CD14-positive monocyte (primary cell): ENCODE data around the gene SFTPD. TPM values are rescaled to one million over a fixed set of nuclear protein-coding genes. Genes with fewer than 3 reads are reported as not detected.
"Not testable (repeated sequence)": the region's sequence is repeated elsewhere in the genome, so short reads cannot be mapped to it uniquely, and the experiment has no call there.

Source experiments
- DNase-seq, 3 donors: peaks; one replicate each; pipeline ENCODE4 v3.0.0-alpha.2; 2011 to 2022
- H2AFZ ChIP-seq: 2 replicates; pipeline ENCODE4 v1.6.0; 2012; ENCODE audit warnings: mild to moderate bottlenecking, low read depth, low read length, inconsistent platforms; ENCODE audit not compliant: insufficient read depth, poor library complexity, severe bottlenecking
- H3K27ac ChIP-seq, 2 donors: 1 replicate in 1 of 2; 2 replicates in 1 of 2; pipeline ENCODE4 v1.5.1; 2012 to 2013; ENCODE audit warnings: low read length in 2 of 2, control low read depth in 1 of 2, inconsistent platforms in 1 of 2, low read depth in 1 of 2, mild to moderate bottlenecking in 1 of 2
- H3K27me3 ChIP-seq, 2 donors: one replicate each; pipeline versions ENCODE4 v1.6.0 to v1.6.1; 2011 to 2013; ENCODE audit warnings: low read length in 2 of 2; ENCODE audit not compliant: control insufficient read depth in 2 of 2, insufficient read depth in 2 of 2
- H3K36me3 ChIP-seq, 2 donors: replicated peaks in 1 of 2; 1 replicate in 1 of 2; 2 replicates in 1 of 2; pipeline versions ENCODE4 v1.5.1 to v1.6.1; 2012 to 2013; ENCODE audit warnings: low read length in 2 of 2, control low read depth in 1 of 2, inconsistent platforms in 1 of 2, mild to moderate bottlenecking in 1 of 2; ENCODE audit not compliant: insufficient read depth in 2 of 2, control insufficient read depth in 1 of 2
- H3K4me1 ChIP-seq, 2 donors: 1 replicate in 1 of 2; 2 replicates in 1 of 2; pipeline versions ENCODE4 v1.5.1 to v1.6.1; 2012 to 2013; ENCODE audit warnings: low read length in 2 of 2, control low read depth in 1 of 2, inconsistent platforms in 1 of 2, mild to moderate bottlenecking in 1 of 2, moderate library complexity in 1 of 2; ENCODE audit not compliant: insufficient read depth in 2 of 2, control insufficient read depth in 1 of 2
- H3K4me2 ChIP-seq: replicated peaks from 2 replicates; pipeline ENCODE3; 2012; ENCODE audit warnings: low read length, moderate library complexity, mild to moderate bottlenecking; ENCODE audit not compliant: poor library complexity, severe bottlenecking; ENCODE audit errors: extremely low read depth
- H3K4me3 ChIP-seq, 3 experiments: fragments of 200-600 bp in 1 of 3; sonication (generic) in 1 of 3; replicated peaks in 1 of 3; 1 replicate in 2 of 3; 2 replicates in 1 of 3; pipeline ENCODE4 v1.5.1; 2011 to 2013; ENCODE audit warnings: low read length in 3 of 3, mild to moderate bottlenecking in 3 of 3, control low read depth in 2 of 3, low read depth in 2 of 3, inconsistent platforms in 1 of 3, moderate library complexity in 1 of 3
- H3K79me2 ChIP-seq: 2 replicates; pipeline ENCODE4 v1.6.0; 2012; ENCODE audit warnings: mild to moderate bottlenecking, control low read depth, inconsistent platforms, low read length, moderate library complexity; ENCODE audit not compliant: insufficient read depth
- H3K9ac ChIP-seq: 2 replicates; pipeline ENCODE4 v1.6.0; 2017; ENCODE audit warnings: low read length, mild to moderate bottlenecking; ENCODE audit not compliant: insufficient read depth, poor library complexity, severe bottlenecking
- H3K9me3 ChIP-seq, 2 donors: replicated peaks in 1 of 2; 1 replicate in 1 of 2; 2 replicates in 1 of 2; pipeline versions ENCODE4 v1.5.1 to v1.6.1; 2012 to 2013; ENCODE audit warnings: low read length in 2 of 2, control low read depth in 1 of 2; ENCODE audit not compliant: control insufficient read depth in 1 of 2, insufficient read depth in 1 of 2
- H4K20me1 ChIP-seq: 2 replicates; pipeline ENCODE4 v1.6.0; 2012; ENCODE audit warnings: mild to moderate bottlenecking, low read length, control low read depth, moderate library complexity; ENCODE audit not compliant: insufficient read depth
- H3K27ac Mint-ChIP-seq, 7 donors: one replicate each; pipeline ENCODE4 v1.8.0; 2020; ENCODE audit warnings: mild to moderate bottlenecking in 7 of 7, mixed read lengths in 7 of 7, moderate library complexity in 6 of 7, inconsistent platforms in 2 of 7
- H3K27me3 Mint-ChIP-seq, 3 donors: one replicate each; pipeline ENCODE4 v1.8.0; 2021 to 2022; ENCODE audit warnings: low read depth in 3 of 3, mild to moderate bottlenecking in 3 of 3, mixed read lengths in 3 of 3, moderate library complexity in 3 of 3, inconsistent platforms in 1 of 3
- H3K36me3 Mint-ChIP-seq, 2 donors: one replicate each; pipeline ENCODE4 v1.8.0; 2020; ENCODE audit warnings: mixed read lengths in 2 of 2, inconsistent platforms in 1 of 2, mild to moderate bottlenecking in 1 of 2
- H3K4me1 Mint-ChIP-seq: one replicate; pipeline ENCODE4 v1.8.0; 2020; ENCODE audit warnings: mild to moderate bottlenecking, mixed read lengths
- H3K4me3 Mint-ChIP-seq, 2 donors: one replicate each; pipeline ENCODE4 v1.8.0; 2020; ENCODE audit warnings: mild to moderate bottlenecking in 2 of 2, mixed read lengths in 2 of 2, moderate library complexity in 1 of 2
- H3K9me3 Mint-ChIP-seq, 7 donors: one replicate each; pipeline ENCODE4 v1.8.0; 2020 to 2022; ENCODE audit warnings: mixed read lengths in 7 of 7, mild to moderate bottlenecking in 6 of 7, moderate library complexity in 6 of 7, inconsistent platforms in 2 of 7
- WGBS: methylation state at CpG from one replicate; pipeline ENCODE4 v1.1.5; 2013; ENCODE audit warnings: missing lambda C conversion rate; ENCODE audit not compliant: insufficient coverage; 5-methylcytosine and 5-hydroxymethylcytosine counted together
- intact Hi-C, 2 donors: fragments of 100-400 bp; cut with micrococcal nuclease; formaldehyde crosslinking; loops; one replicate each; pipeline versions ENCODE4 v1.15.0 to v1.15.1; 2023
- polyA plus RNA-seq, 3 donors: library from polyadenylated mRNA; depleted of rRNA in 1 of 3; unstranded in 2 of 3; stranded (reverse) in 1 of 3; fragments of 300-500 nt in 2 of 3; fragments of >200 nt in 1 of 3; fragmentation: Illumina TruSeq in 2 of 3; gene quantifications; 1 replicate in 2 of 3; 2 replicates in 1 of 3; pipeline ENCODE4 v1.2.3, GENCODE V29; 2012 to 2021
- TF ChIP-seq, protein P1 (sequence below): fragments of 200-600 bp; IDR thresholded peaks from one replicate; pipeline ENCODE4 v1.8.0; 2022; ENCODE audit warnings: antibody characterized with exemption, mild to moderate bottlenecking

Gene SFTPD
- polyA plus RNA-seq, 3 donors = 0.84 to 1.4 (median 1.2) TPM

- H3K4me3 ChIP-seq = no peak overlapping the region
Observed at GRCh38 chr10:79898597-79899325, 50.1 kb downstream of the SFTPD start.

DNA sequence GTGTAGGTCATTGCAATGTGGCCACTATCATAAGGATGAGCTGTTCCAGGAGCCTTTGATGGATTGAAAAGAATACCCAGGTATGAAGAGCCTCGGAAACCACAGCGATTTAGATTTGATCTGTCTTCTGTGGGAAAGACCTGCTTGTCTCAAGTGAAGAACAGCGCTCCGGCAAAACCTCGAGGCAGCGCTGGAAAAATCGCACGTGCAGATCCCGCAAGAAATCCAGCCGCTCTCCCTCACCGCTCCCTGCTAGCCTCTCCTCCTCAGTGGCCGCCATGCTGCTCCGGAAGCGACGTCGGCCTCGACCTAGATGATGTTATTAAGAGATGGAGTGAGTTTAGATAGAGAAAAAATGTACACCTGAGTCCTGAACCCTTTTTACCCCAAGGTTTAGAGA is 56.0 kb downstream of the SFTPD start:
- H3K27me3 ChIP-seq, H3K27ac ChIP-seq, H3K36me3 Mint-ChIP-seq, H3K79me2 ChIP-seq, H3K4me3 ChIP-seq, H3K4me2 ChIP-seq, H3K36me3 ChIP-seq, H3K9me3 Mint-ChIP-seq, DNase-seq, H4K20me1 ChIP-seq, H3K4me3 Mint-ChIP-seq, H3K27ac Mint-ChIP-seq, H3K4me1 Mint-ChIP-seq, H2AFZ ChIP-seq, H3K9me3 ChIP-seq, H3K9ac ChIP-seq, intact Hi-C loops, H3K27me3 Mint-ChIP-seq, H3K4me1 ChIP-seq: not testable (repeated sequence)
- 98% methylated on average over 9 of the region's 17 CpGs for WGBS

More at GRCh38 chr10:79898597-79899325, 50.1 kb downstream of the SFTPD start:
- Histone ChIP-seq H3K36me3 (no peaks in the 10 kb centered on the region), H3K4me1 (no peaks in the 10 kb centered on the region), H4K20me1 (no peaks in the 10 kb centered on the region), H3K9ac (no peak overlapping the region), H2AFZ (no peak overlapping the region), H3K9me3 (no peaks in the 10 kb centered on the region), H3K79me2 (no peaks in the 10 kb centered on the region), H3K27ac (no peak overlapping the region), H3K4me2 (no peak overlapping the region), H3K27me3 (peaks cover 2 to 7% of the 10 kb centered on the region in 2 donors)
- TF ChIP-seq, protein P1, sequence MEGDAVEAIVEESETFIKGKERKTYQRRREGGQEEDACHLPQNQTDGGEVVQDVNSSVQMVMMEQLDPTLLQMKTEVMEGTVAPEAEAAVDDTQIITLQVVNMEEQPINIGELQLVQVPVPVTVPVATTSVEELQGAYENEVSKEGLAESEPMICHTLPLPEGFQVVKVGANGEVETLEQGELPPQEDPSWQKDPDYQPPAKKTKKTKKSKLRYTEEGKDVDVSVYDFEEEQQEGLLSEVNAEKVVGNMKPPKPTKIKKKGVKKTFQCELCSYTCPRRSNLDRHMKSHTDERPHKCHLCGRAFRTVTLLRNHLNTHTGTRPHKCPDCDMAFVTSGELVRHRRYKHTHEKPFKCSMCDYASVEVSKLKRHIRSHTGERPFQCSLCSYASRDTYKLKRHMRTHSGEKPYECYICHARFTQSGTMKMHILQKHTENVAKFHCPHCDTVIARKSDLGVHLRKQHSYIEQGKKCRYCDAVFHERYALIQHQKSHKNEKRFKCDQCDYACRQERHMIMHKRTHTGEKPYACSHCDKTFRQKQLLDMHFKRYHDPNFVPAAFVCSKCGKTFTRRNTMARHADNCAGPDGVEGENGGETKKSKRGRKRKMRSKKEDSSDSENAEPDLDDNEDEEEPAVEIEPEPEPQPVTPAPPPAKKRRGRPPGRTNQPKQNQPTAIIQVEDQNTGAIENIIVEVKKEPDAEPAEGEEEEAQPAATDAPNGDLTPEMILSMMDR = no peak
- Mint-ChIP-seq H3K9me3 (peaks cover 0 to 5% (median 0%) of the 10 kb centered on the region in 7 donors), H3K36me3 (peaks cover 0 to under 1% of the 10 kb centered on the region in 2 donors), H3K4me1 (peaks cover under 1% of the 10 kb centered on the region), H3K4me3 (no peak overlapping the region), H3K27ac (no peak overlapping the region), H3K27me3 (peaks cover 15 to 27% (median 21%) of the 10 kb centered on the region in 3 donors)
- intact Hi-C loops = no loop called here
- no peak for DNase-seq
- no CpG with 5 or more reads among the region's 3 CpGs for WGBS
